IMR-90 (cell line): Measurements from ENCODE around the gene STAT5B. TPM values are rescaled to one million over a fixed set of nuclear protein-coding genes. Genes with fewer than 3 reads are reported as not detected.

Source experiments
- ATAC-seq: fragments of 200-7000 bp; cut with Tn5 transposase; 2 replicates; pipeline ENCODE4 v1.9.1; 2020; ENCODE audit warnings: low read depth, mild to moderate bottlenecking, moderate library complexity
- BruUV-seq: library from RNA; stranded (reverse); fragments of 400-500 nt; replicated peaks from 2 replicates; lab custom pipeline; 2021; lab: Mats Ljungman, UMichigan
- CTCF ChIA-PET: fragments of 300-600 bp; formaldehyde crosslinking; extraction: SDS; loops from one replicate; lab custom pipeline; 2021; ENCODE audit warnings: antibody characterized with exemption; lab: Yijun Ruan, JAX
- POLR2A ChIA-PET: fragments of 300-600 bp; sonication (Branson Sonifier 250); formaldehyde crosslinking; loops from one replicate; lab custom pipeline; 2022; ENCODE audit warnings: antibody characterized with exemption; ENCODE audit not compliant: unreplicated experiment; lab: Charles Lee
- DNase-seq: peaks from one replicate; pipeline ENCODE4 v3.0.0; 2013
- H2AFZ ChIP-seq: replicated peaks from 2 replicates; pipeline ENCODE3; 2013; ENCODE audit warnings: low read length, mild to moderate bottlenecking; ENCODE audit not compliant: poor library complexity
- H2AK5ac ChIP-seq: 2 replicates; pipeline ENCODE4 v1.6.1; 2013; ENCODE audit warnings: low read depth, low read length, inconsistent platforms
- H2AK9ac ChIP-seq: replicated peaks from 2 replicates; pipeline ENCODE3; 2013; ENCODE audit warnings: mild to moderate bottlenecking, low read depth, low read length, moderate library complexity; ENCODE audit not compliant: poor library complexity
- H2BK120ac ChIP-seq: 2 replicates; pipeline ENCODE4 v1.6.1; 2013; ENCODE audit warnings: low read depth, low read length, inconsistent platforms
- H2BK15ac ChIP-seq: 3 replicates; pipeline ENCODE4 v1.6.1; 2013; ENCODE audit warnings: low read depth, low read length, inconsistent platforms
- H2BK20ac ChIP-seq: 2 replicates; pipeline ENCODE4 v1.6.1; 2013; ENCODE audit warnings: low read depth, mild to moderate bottlenecking, inconsistent platforms, low read length, moderate library complexity
- H2BK5ac ChIP-seq: 2 replicates; pipeline ENCODE4 v1.6.1; 2013; ENCODE audit warnings: mild to moderate bottlenecking, low read depth, low read length, inconsistent platforms; ENCODE audit not compliant: poor library complexity, severe bottlenecking
- H3K14ac ChIP-seq: replicated peaks from 2 replicates; pipeline ENCODE4 v1.6.1; 2013; ENCODE audit warnings: low read depth, low read length, inconsistent platforms
- H3K18ac ChIP-seq: 2 replicates; pipeline ENCODE4 v1.6.1; 2013; ENCODE audit warnings: low read depth, low read length, control low read depth
- H3K23ac ChIP-seq: 2 replicates; pipeline ENCODE4 v1.6.1; 2013; ENCODE audit warnings: low read depth, low read length, inconsistent platforms
- H3K27ac ChIP-seq: 2 replicates; pipeline ENCODE4 v1.5.1; 2013; ENCODE audit warnings: mild to moderate bottlenecking, control low read depth, low read length; ENCODE audit not compliant: insufficient read depth
- H3K27me3 ChIP-seq: 2 replicates; pipeline ENCODE4 v1.6.1; 2013; ENCODE audit warnings: low read length; ENCODE audit not compliant: control insufficient read depth, insufficient read depth
- H3K36me3 ChIP-seq: 2 replicates; pipeline ENCODE4 v1.6.1; 2013; ENCODE audit warnings: low read length, mixed read lengths; ENCODE audit not compliant: control insufficient read depth, insufficient read depth
- H3K4ac ChIP-seq: 2 replicates; pipeline ENCODE4 v1.6.1; 2013; ENCODE audit warnings: low read depth, low read length, inconsistent platforms
- H3K4me1 ChIP-seq: 2 replicates; pipeline ENCODE4 v1.6.1; 2013; ENCODE audit warnings: low read length, mixed read lengths; ENCODE audit not compliant: control insufficient read depth, insufficient read depth
- H3K4me2 ChIP-seq: 2 replicates; pipeline ENCODE4 v1.6.1; 2013; ENCODE audit warnings: low read depth, mild to moderate bottlenecking, control low read depth, low read length, moderate library complexity
- H3K4me3 ChIP-seq: 2 replicates; pipeline ENCODE4 v1.5.1; 2013; ENCODE audit warnings: low read depth, mild to moderate bottlenecking, control low read depth, low read length, moderate library complexity; ENCODE audit not compliant: insufficient read depth
- H3K56ac ChIP-seq: 2 replicates; pipeline ENCODE4 v1.6.1; 2013; ENCODE audit warnings: low read length, inconsistent platforms; ENCODE audit not compliant: insufficient read depth; ENCODE audit errors: extremely low read depth
- H3K79me1 ChIP-seq, 2 experiments: 2 replicates each; pipeline ENCODE4 v1.6.1; 2013; ENCODE audit warnings: low read length in 2 of 2, inconsistent platforms in 1 of 2, low read depth in 1 of 2
- H3K9ac ChIP-seq: 2 replicates; pipeline ENCODE4 v1.6.1; 2013; ENCODE audit warnings: low read depth, low read length, control low read depth
- H3K9me1 ChIP-seq: 2 replicates; pipeline ENCODE4 v1.6.1; 2013; ENCODE audit warnings: low read length, inconsistent platforms; ENCODE audit not compliant: insufficient read depth
- H3K9me3 ChIP-seq: 2 replicates; pipeline ENCODE4 v1.6.1; 2013; ENCODE audit warnings: low read length; ENCODE audit not compliant: control insufficient read depth, insufficient read depth
- H4K20me1 ChIP-seq: 2 replicates; pipeline ENCODE4 v1.6.1; 2013; ENCODE audit warnings: low read length, inconsistent platforms; ENCODE audit not compliant: insufficient read depth
- H4K5ac ChIP-seq: 2 replicates; pipeline ENCODE4 v1.6.1; 2013; ENCODE audit warnings: mild to moderate bottlenecking, low read depth, low read length, control low read depth
- H4K8ac ChIP-seq, 2 experiments: 2 replicates each; pipeline ENCODE4 v1.6.1; 2013; ENCODE audit warnings: low read depth in 2 of 2, low read length in 2 of 2, control low read depth in 1 of 2, inconsistent platforms in 1 of 2
- H4K91ac ChIP-seq: 2 replicates; pipeline ENCODE4 v1.6.1; 2013; ENCODE audit warnings: low read depth, low read length, inconsistent platforms; ENCODE audit not compliant: insufficient read depth
- BHLHE40 ChIP-seq: fragments of 150-350 bp; IDR thresholded peaks from 2 replicates; pipeline ENCODE4 v1.6.1; 2016; ENCODE audit warnings: mild to moderate bottlenecking, low read depth, low read length
- POLR2A ChIP-seq: IDR thresholded peaks from 2 replicates; pipeline ENCODE4 v1.6.1; 2012; ENCODE audit warnings: mild to moderate bottlenecking, low read depth, low read length
- RCOR1 ChIP-seq: IDR thresholded peaks from 2 replicates; pipeline ENCODE4 v1.6.1; 2012; ENCODE audit warnings: mild to moderate bottlenecking, low read length, improper control_type of control experiment; ENCODE audit not compliant: insufficient replicate concordance
- WGBS, 2 experiments: methylation state at CpG; one replicate each; pipeline versions ENCODE4 v1.1.5 to v1.1.7; 2013; ENCODE audit warnings: missing lambda C conversion rate in 2 of 2; ENCODE audit not compliant: insufficient read length in 1 of 2; ENCODE audit errors: extremely low coverage in 2 of 2; 5-methylcytosine and 5-hydroxymethylcytosine counted together
- dilution Hi-C: fragments of 300-500 bp; cut with HindIII; formaldehyde crosslinking; loops from one replicate; pipeline ENCODE4 v1.14.3; 2018; ENCODE audit warnings: low sequenced_read_pairs; ENCODE audit not compliant: unreplicated experiment
- in situ Hi-C: fragments of 300-500 bp; cut with MboI; formaldehyde crosslinking; loops from 3 replicates; pipeline ENCODE4 v1.14.3; 2019; ENCODE audit warnings: low sequenced_read_pairs, inconsistent platforms, mixed read lengths
- intact Hi-C: fragments of 100-400 bp; cut with micrococcal nuclease; formaldehyde crosslinking; loops from 2 replicates; pipeline ENCODE4 v1.10.0; 2022
- polyA plus RNA-seq, 3 experiments: library from polyadenylated mRNA; depleted of rRNA; stranded (reverse); fragments of >200 nt; gene quantifications; 2 replicates each; pipeline ENCODE4 v1.2.3, GENCODE V29; 2012; ENCODE audit warnings: low replicate concordance in 1 of 3
- total RNA-seq: library from RNA; depleted of rRNA; stranded (reverse); fragments of >200 nt; gene quantifications from 2 replicates; pipeline ENCODE4 v1.2.3, GENCODE V29; 2012

Gene STAT5B
- total and polyA plus RNA-seq, 2 of the 4 experiments (the other 2 are of a cell fraction): 24.4 to 29.6 TPM

GRCh38 chr17:42289611-42290181 is 13.5 kb upstream of the STAT5B start:
- intact Hi-C loops: no loop called here

More at GRCh38 chr17:42289611-42290181, 13.5 kb upstream of the STAT5B start:
- in situ Hi-C loops (no loop called here), dilution Hi-C loops (no loop called here)
- Histone ChIP-seq H3K9me3 (no peaks in the 10 kb centered on the region), H4K5ac (no peak overlapping the region), H3K14ac (no peak overlapping the region), H4K8ac (no peak overlapping the region), H4K91ac (no peak overlapping the region), H3K79me1 (no peaks in the 10 kb centered on the region), H3K4me1 (peaks cover 14% of the 10 kb centered on the region), H3K36me3 (no peaks in the 10 kb centered on the region), H3K4me2 (no peak overlapping the region), H3K18ac (no peak overlapping the region), H2BK120ac (no peak overlapping the region), H3K27ac (no peak overlapping the region), H3K9ac (no peak overlapping the region), H3K9me1 (peaks cover 4% of the 10 kb centered on the region; the same call in 1 of the 2 replicates), H2BK15ac (no peak overlapping the region), H3K4ac (no peak overlapping the region), H3K56ac (no peak overlapping the region), H3K4me3 (no peak overlapping the region), H3K27me3 (no peaks in the 10 kb centered on the region; the same call in 1 of the 2 replicates), H2AK9ac (no peak overlapping the region), H2BK5ac (no peak overlapping the region), H2AK5ac (no peak overlapping the region), H2BK20ac (no peak overlapping the region), H4K20me1 (no peaks in the 10 kb centered on the region), H2AFZ (peak overlapping the region; percentile 43), H3K23ac (no peak overlapping the region)
- 100% methylated on average over 3 of the region's 9 CpGs; no CpG with 5 or more reads in 1 of the 2 experiments for WGBS, 2 experiments
- ChIA-PET CTCF (no interaction called here), POLR2A (no interaction called here)
- ATAC-seq (no peak), DNase-seq (no peak)
- BruUV-seq: no TSS peak
- TF ChIP-seq RCOR1 (no peak), POLR2A (no peak), BHLHE40 (no peak)
